Smooth muscle cell (in vitro differentiated cells): ENCODE measurements around the gene EPN2. TPM values are rescaled to one million over a fixed set of nuclear protein-coding genes. Genes with fewer than 3 reads are reported as not detected.

Experiments used
- DNase-seq: peaks from one replicate; lab custom pipeline; 2025; ENCODE audit not compliant: unreplicated experiment; lab: John Stamatoyannopoulos, UW
- H2AFZ ChIP-seq: fragments of 200-600 bp; sonication (generic); 2 replicates; pipeline ENCODE4 v1.6.0; 2016; ENCODE audit warnings: antibody characterized with exemption, low read depth, mild to moderate bottlenecking
- H3F3A ChIP-seq: fragments of 200-600 bp; sonication (generic); 2 replicates; pipeline ENCODE4 v1.6.0; 2017; ENCODE audit warnings: antibody characterized with exemption, low read depth
- H3K27ac ChIP-seq: fragments of 200-600 bp; sonication (generic); 2 replicates; pipeline ENCODE4 v1.5.1; 2016; ENCODE audit warnings: low read depth, mild to moderate bottlenecking
- H3K27me3 ChIP-seq: fragments of 200-600 bp; sonication (generic); 2 replicates; pipeline ENCODE4 v1.6.1; 2016; ENCODE audit warnings: low read depth, mild to moderate bottlenecking
- H3K36me3 ChIP-seq: fragments of 200-600 bp; sonication (generic); 2 replicates; pipeline ENCODE4 v1.5.1; 2016; ENCODE audit warnings: low read depth
- H3K4me1 ChIP-seq: fragments of 200-600 bp; sonication (generic); 2 replicates; pipeline ENCODE4 v1.5.1; 2016; ENCODE audit warnings: low read depth
- H3K4me2 ChIP-seq: fragments of 200-600 bp; sonication (generic); 2 replicates; pipeline ENCODE4 v1.6.0; 2016; ENCODE audit warnings: mild to moderate bottlenecking
- H3K4me3 ChIP-seq: fragments of 200-600 bp; sonication (generic); 2 replicates; pipeline ENCODE4 v1.5.1; 2016; ENCODE audit warnings: mild to moderate bottlenecking
- H3K79me2 ChIP-seq: fragments of 200-600 bp; sonication (generic); 2 replicates; pipeline ENCODE4 v1.6.0; 2016; ENCODE audit warnings: low read depth, mild to moderate bottlenecking
- H3K9ac ChIP-seq: fragments of 200-600 bp; sonication (generic); 2 replicates; pipeline ENCODE4 v1.6.0; 2016; ENCODE audit warnings: low read depth
- H3K9me3 ChIP-seq: fragments of 200-600 bp; sonication (generic); replicated peaks from 2 replicates; pipeline ENCODE4 v1.5.1; 2016; ENCODE audit warnings: low read depth
- H4K20me1 ChIP-seq: fragments of 200-600 bp; sonication (generic); 2 replicates; pipeline ENCODE4 v1.6.0; 2016; ENCODE audit warnings: low read depth
- CTCF ChIP-seq: fragments of 200-600 bp; sonication (generic); IDR thresholded peaks from 2 replicates; pipeline ENCODE4 v1.5.1; 2017; ENCODE audit warnings: borderline replicate concordance, mild to moderate bottlenecking, antibody characterized with exemption; ENCODE audit not compliant: insufficient read depth, poor library complexity, severe bottlenecking
- WGBS: methylation state at CpG from one replicate; pipeline ENCODE4 v1.1.7; 2016; ENCODE audit warnings: low lambda C conversion rate; 5-methylcytosine and 5-hydroxymethylcytosine counted together
- polyA plus RNA-seq: library from polyadenylated mRNA; unstranded; fragments of >200 nt; fragmentation: Nextera tagmentation; extraction: Ambion mirVana; gene quantifications from 2 replicates; pipeline ENCODE4 v1.2.1, GENCODE V29; 2016
- total RNA-seq: library from RNA; depleted of rRNA; stranded (reverse); fragments of >200 nt; gene quantifications from 2 replicates; pipeline ENCODE4 v1.2.3, GENCODE V29; 2014

EPN2 gene
- total and polyA plus RNA-seq, 2 experiments from 2014 or later = 27.6 to 46.7 TPM

DNA sequence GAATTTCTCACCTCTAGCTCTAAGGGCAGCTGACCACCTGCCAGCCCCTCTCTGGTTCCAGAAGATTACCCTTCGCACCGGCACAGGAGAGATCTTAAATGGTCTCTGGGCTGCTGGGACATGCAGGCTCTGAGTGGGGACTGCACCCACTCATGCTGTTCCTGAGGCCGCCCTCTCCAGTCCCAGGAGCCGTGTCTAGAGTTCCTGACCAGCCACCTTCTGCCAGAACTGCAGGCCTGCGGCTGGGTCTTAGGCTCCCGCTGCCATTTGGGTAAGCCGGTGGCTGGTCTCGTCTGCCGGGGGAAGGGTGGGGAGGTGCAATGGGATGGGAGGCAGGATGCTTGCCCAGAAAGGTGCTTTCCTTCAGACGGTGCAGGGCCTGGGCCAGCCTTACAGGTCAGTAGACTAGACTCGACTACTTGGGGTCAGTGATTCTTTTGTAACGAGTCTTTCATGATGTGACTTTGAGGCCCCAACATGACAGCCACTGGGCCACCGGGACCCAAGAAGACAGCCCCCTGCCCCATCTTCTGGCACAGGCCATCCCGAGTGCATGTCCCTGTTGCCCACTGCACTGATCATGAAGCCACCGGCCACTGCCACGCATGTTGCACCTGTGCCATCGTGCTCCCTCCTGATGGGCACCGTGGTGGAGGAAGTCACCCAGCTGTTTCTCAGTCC, 98.9 kb downstream of the EPN2 start:
- Histone ChIP-seq H3K4me3 (no peak overlapping the region), H3K79me2 (no peaks in the 10 kb centered on the region), H3K27ac (no peak overlapping the region), H3K9me3 (no peaks in the 10 kb centered on the region), H3K36me3 (peaks cover 3% of the 10 kb centered on the region), H3K9ac (no peak overlapping the region), H3F3A (peaks cover 2% of the 10 kb centered on the region), H3K27me3 (no peaks in the 10 kb centered on the region), H2AFZ (no peak overlapping the region), H3K4me2 (no peak overlapping the region), H3K4me1 (no peaks in the 10 kb centered on the region), H4K20me1 (no peaks in the 10 kb centered on the region)
- no peak for DNase-seq
- 94% methylated on average over 18 of the region's 18 CpGs for WGBS
- TF ChIP-seq CTCF = no peak

DNA sequence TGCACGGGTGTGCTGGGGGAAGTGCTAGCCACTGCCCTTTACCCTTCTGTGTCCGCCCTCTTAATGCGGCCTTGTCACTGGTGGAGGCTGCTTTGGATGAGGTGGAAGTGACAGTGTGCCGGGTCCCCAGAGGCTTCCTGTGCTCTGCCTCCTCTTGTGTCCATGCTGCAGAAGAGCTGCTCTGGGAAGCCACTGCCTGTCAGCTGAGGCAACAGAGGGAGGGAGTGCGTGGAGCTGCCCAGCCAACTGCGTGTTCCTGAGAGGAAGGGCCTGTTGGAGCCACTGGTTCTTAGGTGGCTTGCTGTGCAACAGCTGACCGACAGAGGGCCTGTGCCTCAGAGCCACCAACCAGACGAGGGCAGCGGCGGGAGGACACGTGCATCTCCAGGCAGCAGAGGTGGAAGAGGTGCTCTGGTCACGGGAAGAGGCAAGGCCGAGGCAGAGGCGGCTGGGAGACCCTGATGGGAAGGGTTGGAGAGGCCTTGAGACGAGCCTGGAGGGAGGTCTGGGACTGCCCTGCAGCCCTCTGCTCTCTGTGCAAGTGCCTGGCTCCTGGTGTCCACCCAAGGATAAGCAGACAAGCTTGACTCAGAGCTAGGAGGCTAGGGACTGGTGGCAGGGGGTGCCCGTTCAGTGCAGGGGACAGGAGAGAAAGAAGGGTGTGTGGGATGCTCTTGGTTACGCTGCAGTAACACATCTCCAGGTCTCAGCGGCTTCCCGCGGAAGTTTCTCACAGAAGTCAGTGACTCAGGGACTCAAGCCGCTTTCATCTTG, 100.0 kb downstream of the EPN2 start:
- Histone ChIP-seq H3K27ac (peak overlapping the region; percentile 8), H4K20me1 (no peaks in the 10 kb centered on the region), H3K27me3 (no peaks in the 10 kb centered on the region), H3K4me3 (no peak overlapping the region), H3K4me1 (peaks cover 2% of the 10 kb centered on the region), H3K36me3 (peaks cover 3% of the 10 kb centered on the region), H3F3A (peaks cover 2% of the 10 kb centered on the region), H3K9ac (no peak overlapping the region), H3K4me2 (no peak overlapping the region), H3K79me2 (no peaks in the 10 kb centered on the region), H2AFZ (no peak overlapping the region), H3K9me3 (no peaks in the 10 kb centered on the region)
- TF ChIP-seq CTCF = no peak
- WGBS = 57% methylated on average over 21 of the region's 21 CpGs
- DNase-seq = no peak

DNA sequence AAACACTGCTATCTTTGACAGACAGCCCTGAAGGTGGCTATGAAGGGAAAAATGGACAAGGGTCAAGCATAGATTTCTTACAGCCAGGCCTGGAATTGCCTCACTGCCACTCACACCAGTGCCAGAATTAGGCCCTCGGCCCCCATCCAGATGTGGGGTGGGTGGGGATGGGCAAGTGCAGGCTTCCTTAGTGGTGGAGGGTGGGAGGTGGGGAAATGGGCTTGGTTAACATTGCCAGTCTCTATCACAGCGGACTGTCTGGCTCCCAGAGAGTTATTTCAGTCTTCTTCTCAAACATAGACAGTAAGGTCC, 100.5 kb downstream of the EPN2 start:
- no peaks in the 10 kb centered on the region for H4K20me1 ChIP-seq
- H2AFZ ChIP-seq = no peak overlapping the region
- H3K4me1 ChIP-seq = peaks cover 5% of the 10 kb centered on the region
- H3K9me3 ChIP-seq = no peaks in the 10 kb centered on the region
- H3K9ac ChIP-seq = no peak overlapping the region
- no peak overlapping the region for H3K4me3 ChIP-seq
- peaks cover 3% of the 10 kb centered on the region for H3K36me3 ChIP-seq
- no peak for TF ChIP-seq CTCF
- H3K27me3 ChIP-seq = no peaks in the 10 kb centered on the region
- no peak overlapping the region for H3K4me2 ChIP-seq
- DNase-seq = no peak
- peaks cover 2% of the 10 kb centered on the region for H3F3A ChIP-seq
- 58% methylated on average over 2 of the region's 2 CpGs for WGBS
- H3K27ac ChIP-seq = peak overlapping the region; percentile 8
- H3K79me2 ChIP-seq = no peaks in the 10 kb centered on the region
